ENCODE data around the gene EAPP.
A peak's percentile ranks its signal among the peaks of the same experiment; 100 is the strongest.

The EAPP gene

GRCh38 chr14:34502545-34503225 lies 36.8 kb downstream of the EAPP start:
- DNase-seq (ENCODE audit: low read depth, low spot score): no peak
- TF ChIP-seq, protein P1, sequence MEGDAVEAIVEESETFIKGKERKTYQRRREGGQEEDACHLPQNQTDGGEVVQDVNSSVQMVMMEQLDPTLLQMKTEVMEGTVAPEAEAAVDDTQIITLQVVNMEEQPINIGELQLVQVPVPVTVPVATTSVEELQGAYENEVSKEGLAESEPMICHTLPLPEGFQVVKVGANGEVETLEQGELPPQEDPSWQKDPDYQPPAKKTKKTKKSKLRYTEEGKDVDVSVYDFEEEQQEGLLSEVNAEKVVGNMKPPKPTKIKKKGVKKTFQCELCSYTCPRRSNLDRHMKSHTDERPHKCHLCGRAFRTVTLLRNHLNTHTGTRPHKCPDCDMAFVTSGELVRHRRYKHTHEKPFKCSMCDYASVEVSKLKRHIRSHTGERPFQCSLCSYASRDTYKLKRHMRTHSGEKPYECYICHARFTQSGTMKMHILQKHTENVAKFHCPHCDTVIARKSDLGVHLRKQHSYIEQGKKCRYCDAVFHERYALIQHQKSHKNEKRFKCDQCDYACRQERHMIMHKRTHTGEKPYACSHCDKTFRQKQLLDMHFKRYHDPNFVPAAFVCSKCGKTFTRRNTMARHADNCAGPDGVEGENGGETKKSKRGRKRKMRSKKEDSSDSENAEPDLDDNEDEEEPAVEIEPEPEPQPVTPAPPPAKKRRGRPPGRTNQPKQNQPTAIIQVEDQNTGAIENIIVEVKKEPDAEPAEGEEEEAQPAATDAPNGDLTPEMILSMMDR (IDR thresholded peaks at IDR 0.05; ENCODE audit: insufficient read depth, low read length, missing control alignments): no peak
- no peak overlapping the region for H3K4me3 ChIP-seq (ENCODE audit: low read depth, low read length)
- ChIA-PET CTCF (interaction anchor here (1.9 to 2.5 kb wide), 2 partner anchors 171 to 179 kb away, joined by 5 to 9 read pairs; no protein-coding TSS in a partner anchor), POLR2A (no interaction called here)

GRCh38 chr14:34502001-34502400 lies 37.5 kb downstream of the EAPP start:
- TF ChIP-seq, protein P1 (IDR thresholded peaks at IDR 0.05; ENCODE audit: insufficient read depth, low read length, missing control alignments): no peak
- H3K4me3 ChIP-seq (ENCODE audit: low read depth, low read length): no peak overlapping the region
- CTCF ChIA-PET: interaction anchor here (1.9 to 2.5 kb wide), 2 partner anchors 170 to 179 kb away, joined by 5 to 9 read pairs; no protein-coding TSS in a partner anchor
- POLR2A ChIA-PET: no interaction called here
- no peak for DNase-seq (ENCODE audit: low read depth, low spot score)

- no peak overlapping the region for H3K4me3 ChIP-seq (ENCODE audit: low read depth, low read length)
- TF ChIP-seq, protein P1 (IDR thresholded peaks at IDR 0.05; ENCODE audit: insufficient read depth, low read length, missing control alignments): no peak
- no peak for DNase-seq (ENCODE audit: low read depth, low spot score)
- CTCF ChIA-PET: interaction anchor here (1.9 to 2.5 kb wide), 2 partner anchors 169 to 178 kb away, joined by 5 to 9 read pairs; no protein-coding TSS in a partner anchor
- POLR2A ChIA-PET: no interaction called here
Measured at GRCh38 chr14:34501004-34501580, 38.4 kb downstream of the EAPP start.

GRCh38 chr14:34498684-34499412 lies 40.7 kb downstream of the EAPP start:
- no peak for DNase-seq (ENCODE audit: low read depth, low spot score)
- no peak overlapping the region for H3K4me3 ChIP-seq (ENCODE audit: low read depth, low read length)
- CTCF ChIA-PET: interaction anchor here (1.9 to 4.1 kb wide), 2 partner anchors 167 to 175 kb away, joined by 9 to 16 read pairs; no protein-coding TSS in a partner anchor
- TF ChIP-seq, protein P1 (IDR thresholded peaks at IDR 0.05; ENCODE audit: insufficient read depth, low read length, missing control alignments): no peak
- POLR2A ChIA-PET: interaction anchor here (0.6 kb wide), 1 partner anchor 1328 kb away, joined by 3 read pairs; no protein-coding TSS in a partner anchor

DNA sequence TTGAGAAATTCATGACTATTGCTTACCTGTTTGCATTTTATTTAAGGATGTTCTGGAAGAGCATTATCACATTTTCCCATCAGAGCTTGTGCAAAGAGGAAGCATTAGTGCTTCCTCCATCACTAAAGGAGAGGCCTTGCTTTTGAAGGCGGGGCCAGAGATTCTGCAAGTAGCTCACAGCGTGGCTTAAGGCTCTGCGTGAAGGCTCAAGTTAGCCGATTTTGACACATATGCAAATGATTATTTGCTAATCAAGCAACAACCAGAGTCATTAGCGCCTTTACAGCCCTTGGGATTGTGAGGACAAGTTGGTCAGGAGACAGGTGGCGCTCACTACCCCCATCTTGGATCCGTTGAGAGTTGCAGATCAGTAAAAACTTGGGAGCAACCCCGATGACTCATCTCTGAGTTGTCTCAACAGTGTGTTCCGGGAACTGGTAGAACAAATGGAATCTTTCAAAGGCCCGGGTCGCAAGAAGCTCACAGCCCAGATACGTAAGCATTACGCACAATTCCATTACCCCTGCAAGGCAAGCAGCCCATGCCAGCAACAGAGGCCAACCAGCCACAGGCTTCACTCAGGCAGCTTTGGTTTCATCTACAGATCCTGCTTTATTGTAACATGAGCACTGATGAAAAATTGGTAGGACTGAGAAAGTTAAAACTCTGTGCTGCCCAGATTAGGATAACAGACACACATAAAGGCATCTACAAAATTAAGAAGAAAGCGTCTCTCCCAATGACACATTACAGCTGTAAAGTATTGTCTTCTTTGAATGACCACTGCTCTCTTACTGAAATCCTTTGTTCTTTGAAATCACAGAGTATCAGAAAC lies 42.6 kb downstream of the EAPP start:
- no peak overlapping the region for H3K4me3 ChIP-seq (ENCODE audit: low read depth, low read length)
- peak; percentile 96 for DNase-seq (ENCODE audit: low read depth, low spot score)
- TF ChIP-seq, protein P1 (IDR thresholded peaks at IDR 0.05; ENCODE audit: insufficient read depth, low read length, missing control alignments): peak; percentile 13
- POLR2A ChIA-PET: interaction anchor here (1.4 kb wide), 1 partner anchor 36 kb away, joined by 5 read pairs; no protein-coding TSS in a partner anchor
- CTCF ChIA-PET: interaction anchor here (0.6 to 4.1 kb wide), 7 partner anchors 14 to 173 kb away, joined by 3 to 16 read pairs (median 3); no protein-coding TSS in a partner anchor

Data from AG04449 (cell line).